ENCODE data around the gene TRPM3. TPM values are rescaled to one million over a fixed set of nuclear protein-coding genes. Genes with fewer than 3 reads are reported as not detected.

Gene TRPM3
- total and polyA plus RNA-seq, 2 of the 8 experiments (the other 6 are each of a cell fraction or from before 2014, with no cell fraction given): 2.4 to 10.9 TPM

- no peak overlapping the region for H3K27ac ChIP-seq (ENCODE audit: low read depth, low read length)
- TF ChIP-seq JUND (IDR thresholded peaks at IDR 0.05; ENCODE audit: low read length) (no peak), CBX8 (IDR thresholded peaks at IDR 0.05; ENCODE audit: borderline replicate concordance, low read depth, low read length) (no peak), TAF1 (IDR thresholded peaks at IDR 0.05; ENCODE audit: low read depth, low read length) (no peak), ATF3 (IDR thresholded peaks at IDR 0.05; ENCODE audit: insufficient read depth, low read depth, low read length) (no peak), MAX (IDR thresholded peaks at IDR 0.05) (no peak), KDM5A (IDR thresholded peaks at IDR 0.05; ENCODE audit: low read length) (no peak), NANOG (IDR thresholded peaks at IDR 0.05; ENCODE audit: insufficient read depth, low read depth, low read length, poor library complexity, severe bottlenecking) (no peak), KDM1A (IDR thresholded peaks at IDR 0.05; ENCODE audit: borderline replicate concordance, low read length) (no peak), SIX5 (IDR thresholded peaks at IDR 0.05; ENCODE audit: low read depth, low read length) (no peak)
- H2AFZ ChIP-seq (ENCODE audit: low read length): no peak overlapping the region
- H3K18ac ChIP-seq (ENCODE audit: extremely low read depth, low read length): no peak overlapping the region
- FAIRE-seq: peak; percentile 45
- no peaks in the 10 kb centered on the region for H3K23me2 ChIP-seq (ENCODE audit: low read depth, low read length)
- no peaks in the 10 kb centered on the region for H3K9me3 ChIP-seq (ENCODE audit: insufficient read depth in 2 of 2, low read depth in 1 of 2, low read length in 1 of 2)
- H3K9ac ChIP-seq (replicated peaks in 1 of 4; ENCODE audit: extremely low read depth in 1 of 4, low read depth in 3 of 4, low read length in 3 of 4): no peak overlapping the region
- H2BK120ac ChIP-seq (replicated peaks; ENCODE audit: low read depth, low read length): no peak overlapping the region
- no peak for DNase-seq (ENCODE audit: low read depth in 1 of 2, low spot score in 2 of 2)
- no peak overlapping the region for H3K56ac ChIP-seq (replicated peaks; ENCODE audit: insufficient read length, low read depth, low read length)
- ChIA-PET CTCF (ENCODE audit: partially characterized antibody) (interaction anchor here (0.9 to 1.6 kb wide), 4 partner anchors 9 to 136 kb away, joined by 3 read pairs; no protein-coding TSS in a partner anchor), POLR2A (ENCODE audit: partially characterized antibody) (interaction anchor here (1.0 kb wide), 1 partner anchor 9 kb away, joined by 3 read pairs; the partner anchor contains the start of gene TRPM3)
- H4K8ac ChIP-seq (ENCODE audit: extremely low read depth, insufficient read depth, low read length): no peak overlapping the region
- no peaks in the 10 kb centered on the region for H4K20me1 ChIP-seq (replicated peaks in 1 of 2; ENCODE audit: control insufficient read depth in 1 of 2, insufficient read depth in 2 of 2, low read length in 2 of 2)
- H3K36me3 ChIP-seq (ENCODE audit: control insufficient read depth in 2 of 4, insufficient read depth in 4 of 4, low read length in 3 of 4): no peaks in the 10 kb centered on the region
- no peak overlapping the region for H3K4me2 ChIP-seq (ENCODE audit: insufficient read depth in 1 of 2, low read depth in 2 of 2, low read length in 2 of 2)
- H4K5ac ChIP-seq (ENCODE audit: insufficient read length, low read depth, low read length): no peak overlapping the region
- no peak overlapping the region for H2BK12ac ChIP-seq (ENCODE audit: low read depth, low read length)
- no peak overlapping the region for H2BK5ac ChIP-seq (ENCODE audit: low read depth, low read length)
- H3K4me3 ChIP-seq (ENCODE audit: extremely low read depth in 1 of 4, insufficient read depth in 2 of 4, low read depth in 3 of 4, low read length in 4 of 4): no peak overlapping the region
- 79% methylated on average over 1 of the region's 1 CpG; no CpG with 5 or more reads in 1 of the 2 experiments for WGBS, 2 experiments (ENCODE audit: extremely low coverage in 1 of 2, insufficient coverage in 1 of 2, insufficient read length in 1 of 2, insufficient replicate concordance in 2 of 2, low coverage in 1 of 2, low lambda C conversion rate in 2 of 2, missing lambda C conversion rate in 1 of 2)
- H2BK20ac ChIP-seq (ENCODE audit: low read length): no peak overlapping the region
- no peak overlapping the region for H2AK5ac ChIP-seq (ENCODE audit: low read depth, low read length)
- H3K23ac ChIP-seq (ENCODE audit: insufficient read length): no peak overlapping the region
- H3K4ac ChIP-seq (replicated peaks; ENCODE audit: insufficient read length, low read depth, low read length): no peak overlapping the region
- H3K14ac ChIP-seq (ENCODE audit: insufficient read length): no peak overlapping the region
- no peaks in the 10 kb centered on the region for H3K79me1 ChIP-seq (ENCODE audit: low read depth, low read length)
- no peaks in the 10 kb centered on the region for H3K27me3 ChIP-seq (replicated peaks in 1 of 4; ENCODE audit: control insufficient read depth in 3 of 4, extremely low read depth in 1 of 4, insufficient read depth in 3 of 4, low read length in 3 of 4)
- peaks cover 0 to 13% (median 7%) of the 10 kb centered on the region in 4 experiments; a peak in 5 of 7 replicates for H3K4me1 ChIP-seq (replicated peaks in 1 of 4; ENCODE audit: control insufficient read depth in 3 of 4, insufficient read depth in 4 of 4, low read length in 3 of 4)
- no peak overlapping the region for H2BK15ac ChIP-seq (ENCODE audit: low read length)
- H4K91ac ChIP-seq (replicated peaks; ENCODE audit: insufficient read length, low read length): no peak overlapping the region
- peaks cover 0 to 62% of the 10 kb centered on the region in 2 experiments; a peak in 3 of 4 replicates for H3K79me2 ChIP-seq (ENCODE audit: control insufficient read depth in 1 of 2, insufficient read depth in 2 of 2, low read length in 2 of 2)
Measured at GRCh38 chr9:71112866-71113265, 8.6 kb downstream of the TRPM3 start.

Data from H1 (cell line).